H1 (cell line): Measurements from ENCODE around the gene FGF2. TPM values are rescaled to one million over a fixed set of nuclear protein-coding genes. Genes with fewer than 3 reads are reported as not detected.

Experiments used
- CTCF ChIA-PET: fragments of 300-600 bp; sonication (Branson Sonifier 250); formaldehyde crosslinking; loops from one replicate; lab custom pipeline; 2021; ENCODE audit not compliant: partially characterized antibody; lab: Charles Lee
- POLR2A ChIA-PET: fragments of 300-600 bp; sonication (Branson Sonifier 250); formaldehyde crosslinking; loops from one replicate; lab custom pipeline; 2021; ENCODE audit warnings: inconsistent platforms; ENCODE audit not compliant: partially characterized antibody; lab: Charles Lee
- DNase-seq, 2 experiments: peaks; one replicate each; pipeline versions ENCODE4 v3.0.0 to v3.0.0-alpha.2; 2010 to 2022; ENCODE audit warnings: low spot score in 2 of 2, low read depth in 1 of 2, mixed read lengths in 1 of 2
- FAIRE-seq: peaks from 2 replicates; lab custom pipeline; 2011; peaks lifted over from hg19 to GRCh38; lab: Jason Lieb, UNC
- H2AFZ ChIP-seq: 2 replicates; pipeline ENCODE4 v1.8.1; 2012; ENCODE audit warnings: low read length, inconsistent platforms
- H2AK5ac ChIP-seq: 2 replicates; pipeline ENCODE4 v1.6.1; 2013; ENCODE audit warnings: low read depth, low read length
- H2BK120ac ChIP-seq: replicated peaks from 2 replicates; pipeline ENCODE3; 2013; ENCODE audit warnings: low read depth, low read length, inconsistent platforms
- H2BK12ac ChIP-seq: 2 replicates; pipeline ENCODE4 v1.6.1; 2013; ENCODE audit warnings: low read depth, low read length
- H2BK15ac ChIP-seq: 2 replicates; pipeline ENCODE4 v1.6.1; 2013; ENCODE audit warnings: low read length
- H2BK20ac ChIP-seq: 2 replicates; pipeline ENCODE4 v1.6.1; 2013; ENCODE audit warnings: low read length
- H2BK5ac ChIP-seq: 2 replicates; pipeline ENCODE4 v1.6.1; 2013; ENCODE audit warnings: low read depth, low read length
- H3K14ac ChIP-seq: 2 replicates; pipeline ENCODE4 v1.6.1; 2013; ENCODE audit warnings: inconsistent platforms; ENCODE audit not compliant: insufficient read length
- H3K18ac ChIP-seq: 2 replicates; pipeline ENCODE4 v1.6.1; 2013; ENCODE audit warnings: low read length; ENCODE audit errors: extremely low read depth
- H3K23ac ChIP-seq: 2 replicates; pipeline ENCODE4 v1.6.1; 2013; ENCODE audit warnings: inconsistent platforms; ENCODE audit not compliant: insufficient read length
- H3K23me2 ChIP-seq: 2 replicates; pipeline ENCODE4 v1.6.1; 2013; ENCODE audit warnings: low read depth, low read length
- H3K27ac ChIP-seq: 2 replicates; pipeline ENCODE4 v1.6.1; 2011; ENCODE audit warnings: low read depth, low read length, inconsistent platforms
- H3K27me3 ChIP-seq, 4 experiments: replicated peaks in 1 of 4; 1 replicate in 1 of 4; 2 replicates in 3 of 4; pipeline versions ENCODE4 v1.6.1 to v1.8.1; 2011 to 2013; ENCODE audit warnings: low read length in 3 of 4, mild to moderate bottlenecking in 3 of 4, inconsistent platforms in 2 of 4, mixed read lengths in 2 of 4, moderate library complexity in 1 of 4; ENCODE audit not compliant: control insufficient read depth in 3 of 4, insufficient read depth in 3 of 4; ENCODE audit errors: extremely low read depth in 1 of 4
- H3K36me3 ChIP-seq, 4 experiments: 2 replicates each; pipeline versions ENCODE4 v1.6.1 to v1.8.1; 2011 to 2013; ENCODE audit warnings: mild to moderate bottlenecking in 4 of 4, low read length in 3 of 4, moderate library complexity in 2 of 4, control low read depth in 1 of 4, inconsistent platforms in 1 of 4; ENCODE audit not compliant: insufficient read depth in 4 of 4, control insufficient read depth in 2 of 4
- H3K4ac ChIP-seq: replicated peaks from 2 replicates; pipeline ENCODE3; 2013; ENCODE audit warnings: low read length, low read depth, mixed read lengths, inconsistent platforms; ENCODE audit not compliant: insufficient read length
- H3K4me1 ChIP-seq, 4 experiments: replicated peaks in 1 of 4; 1 replicate in 1 of 4; 2 replicates in 3 of 4; pipeline versions ENCODE4 v1.6.1 to v1.8.1; 2011 to 2013; ENCODE audit warnings: low read length in 3 of 4, inconsistent platforms in 2 of 4, mixed read lengths in 1 of 4; ENCODE audit not compliant: insufficient read depth in 4 of 4, control insufficient read depth in 3 of 4
- H3K4me2 ChIP-seq, 2 experiments: 2 replicates each; pipeline versions ENCODE4 v1.6.1 to v1.8.1; 2011 to 2013; ENCODE audit warnings: low read depth in 2 of 2, low read length in 2 of 2, control low read depth in 1 of 2, inconsistent platforms in 1 of 2, mild to moderate bottlenecking in 1 of 2; ENCODE audit not compliant: insufficient read depth in 1 of 2
- H3K4me3 ChIP-seq, 4 experiments: fragments of 200-600, 300-600 bp in 1 of 4; sonication (generic), shearing (Covaris generic), sonication (Bioruptor Twin) in 1 of 4; 2 replicates each; pipeline versions ENCODE4 v1.5.1 to v1.8.1; 2011 to 2016; ENCODE audit warnings: low read length in 4 of 4, low read depth in 3 of 4, control low read depth in 2 of 4, inconsistent platforms in 2 of 4, mild to moderate bottlenecking in 2 of 4, mixed read lengths in 1 of 4, moderate library complexity in 1 of 4; ENCODE audit not compliant: insufficient read depth in 2 of 4; ENCODE audit errors: extremely low read depth in 1 of 4
- H3K56ac ChIP-seq: replicated peaks from 2 replicates; pipeline ENCODE3; 2013; ENCODE audit warnings: low read depth, mild to moderate bottlenecking, mixed read lengths, low read length, inconsistent platforms; ENCODE audit not compliant: insufficient read length
- H3K79me1 ChIP-seq: 2 replicates; pipeline ENCODE4 v1.6.1; 2013; ENCODE audit warnings: low read depth, low read length, control low read depth
- H3K79me2 ChIP-seq, 2 experiments: 2 replicates each; pipeline versions ENCODE4 v1.6.1 to v1.8.1; 2012 to 2013; ENCODE audit warnings: low read length in 2 of 2, mild to moderate bottlenecking in 2 of 2, inconsistent platforms in 1 of 2; ENCODE audit not compliant: insufficient read depth in 2 of 2, control insufficient read depth in 1 of 2
- H3K9ac ChIP-seq, 4 experiments: replicated peaks in 1 of 4; 1 replicate in 1 of 4; 2 replicates in 3 of 4; pipeline versions ENCODE4 v1.6.1 to v1.8.1; 2011 to 2013; ENCODE audit warnings: low read depth in 3 of 4, low read length in 3 of 4, control low read depth in 2 of 4, mild to moderate bottlenecking in 2 of 4, moderate library complexity in 2 of 4, inconsistent platforms in 1 of 4; ENCODE audit errors: extremely low read depth in 1 of 4
- H3K9me3 ChIP-seq, 2 experiments: 2 replicates each; pipeline versions ENCODE4 v1.6.1 to v1.8.1; 2012 to 2013; ENCODE audit warnings: mild to moderate bottlenecking in 2 of 2, moderate library complexity in 2 of 2, control low read depth in 1 of 2, inconsistent platforms in 1 of 2, low read depth in 1 of 2, low read length in 1 of 2, mixed read lengths in 1 of 2; ENCODE audit not compliant: insufficient read depth in 2 of 2
- H4K20me1 ChIP-seq, 2 experiments: replicated peaks in 1 of 2; 2 replicates each; pipeline versions ENCODE3 to v1.8.1; 2011 to 2013; ENCODE audit warnings: inconsistent platforms in 2 of 2, low read length in 2 of 2, mild to moderate bottlenecking in 1 of 2; ENCODE audit not compliant: insufficient read depth in 2 of 2, control insufficient read depth in 1 of 2
- H4K5ac ChIP-seq: 2 replicates; pipeline ENCODE4 v1.6.1; 2013; ENCODE audit warnings: low read length, low read depth, mixed read lengths, inconsistent platforms; ENCODE audit not compliant: insufficient read length
- H4K8ac ChIP-seq: 2 replicates; pipeline ENCODE4 v1.8.0; 2013; ENCODE audit warnings: mild to moderate bottlenecking, moderate library complexity, low read length, inconsistent platforms; ENCODE audit not compliant: insufficient read depth; ENCODE audit errors: extremely low read depth
- H4K91ac ChIP-seq: replicated peaks from 2 replicates; pipeline ENCODE3; 2013; ENCODE audit warnings: low read length, mixed read lengths, inconsistent platforms; ENCODE audit not compliant: insufficient read length
- CBX5 ChIP-seq: fragments of 300-800, 300-1000 bp; sonication (generic); IDR thresholded peaks from 2 replicates; pipeline ENCODE4 v1.7.1; 2016; ENCODE audit warnings: antibody characterized with exemption, low read length, low read depth
- CEBPB ChIP-seq: IDR thresholded peaks from 2 replicates; pipeline ENCODE4 v1.6.1; 2012; ENCODE audit warnings: low read depth, low read length
- JUN ChIP-seq: IDR thresholded peaks from 2 replicates; pipeline ENCODE4 v1.6.1; 2011; ENCODE audit warnings: low read depth, mild to moderate bottlenecking, improper control_type of control experiment, low read length
- JUND ChIP-seq: IDR thresholded peaks from 2 replicates; pipeline ENCODE4 v1.6.1; 2011; ENCODE audit warnings: mild to moderate bottlenecking, improper control_type of control experiment, low read length
- RAD21 ChIP-seq, 2 experiments: IDR thresholded peaks in 1 of 2; conservative IDR thresholded peaks in 1 of 2; 2 replicates each; pipeline ENCODE4 v1.6.1; 2011; ENCODE audit warnings: low read depth in 2 of 2, low read length in 2 of 2, improper control_type of control experiment in 1 of 2, inconsistent platforms in 1 of 2, mild to moderate bottlenecking in 1 of 2, moderate library complexity in 1 of 2
- SP4 ChIP-seq: IDR thresholded peaks from 2 replicates; pipeline ENCODE4 v1.6.1; 2012; ENCODE audit warnings: low read length, inconsistent platforms
- TAF1 ChIP-seq: IDR thresholded peaks from 2 replicates; pipeline ENCODE4 v1.6.1; 2011; ENCODE audit warnings: mild to moderate bottlenecking, low read depth, low read length
- TAF7 ChIP-seq: optimal IDR thresholded peaks from 2 replicates; pipeline ENCODE3; 2011; ENCODE audit warnings: low read depth, mild to moderate bottlenecking, inconsistent platforms, low read length, moderate library complexity, borderline replicate concordance
- WGBS, 2 experiments: shearing (Covaris generic) in 1 of 2; methylation state at CpG; one replicate each; pipeline versions ENCODE4 v1.1.6 to v1.1.7; 2013 to 2015; ENCODE audit warnings: low lambda C conversion rate in 2 of 2, mixed read lengths in 2 of 2, inconsistent platforms in 1 of 2, low coverage in 1 of 2, missing lambda C conversion rate in 1 of 2; ENCODE audit not compliant: insufficient replicate concordance in 2 of 2, insufficient coverage in 1 of 2, insufficient read length in 1 of 2; ENCODE audit errors: extremely low coverage in 1 of 2, missing lambda C conversion rate in 1 of 2; 5-methylcytosine and 5-hydroxymethylcytosine counted together
- polyA plus RNA-seq, 7 experiments: library from polyadenylated mRNA; depleted of rRNA in 3 of 7; stranded (reverse) in 5 of 7; unstranded in 2 of 7; fragments of >200 nt in 5 of 7; fragments of 200-250 nt in 2 of 7; gene quantifications; 1 replicate in 5 of 7; 2 replicates in 1 of 7; 4 replicates in 1 of 7; pipeline versions ENCODE4 v1.2.1 to v1.2.3, GENCODE V29; 2011 to 2013; ENCODE audit warnings: missing spikeins in 2 of 7, mixed read lengths in 2 of 7
- total RNA-seq: library from RNA; stranded (reverse); fragmentation: NEBNext Ultra II Directional; extraction: Animal tissue kit (Norgen Biotek cat#: 25700); gene quantifications from 2 replicates; pipeline ENCODE4 v1.2.1, GENCODE V29; 2021
- TF ChIP-seq, protein P1 (sequence below): IDR thresholded peaks from 2 replicates; pipeline ENCODE4 v1.6.1; 2011; ENCODE audit warnings: low read depth, mild to moderate bottlenecking, low read length; ENCODE audit not compliant: insufficient read depth

FGF2 gene
- total and polyA plus RNA-seq, 2 of the 8 experiments (the other 6 are each of a cell fraction or from before 2014, with no cell fraction given): 23.4 to 145 TPM

DNA sequence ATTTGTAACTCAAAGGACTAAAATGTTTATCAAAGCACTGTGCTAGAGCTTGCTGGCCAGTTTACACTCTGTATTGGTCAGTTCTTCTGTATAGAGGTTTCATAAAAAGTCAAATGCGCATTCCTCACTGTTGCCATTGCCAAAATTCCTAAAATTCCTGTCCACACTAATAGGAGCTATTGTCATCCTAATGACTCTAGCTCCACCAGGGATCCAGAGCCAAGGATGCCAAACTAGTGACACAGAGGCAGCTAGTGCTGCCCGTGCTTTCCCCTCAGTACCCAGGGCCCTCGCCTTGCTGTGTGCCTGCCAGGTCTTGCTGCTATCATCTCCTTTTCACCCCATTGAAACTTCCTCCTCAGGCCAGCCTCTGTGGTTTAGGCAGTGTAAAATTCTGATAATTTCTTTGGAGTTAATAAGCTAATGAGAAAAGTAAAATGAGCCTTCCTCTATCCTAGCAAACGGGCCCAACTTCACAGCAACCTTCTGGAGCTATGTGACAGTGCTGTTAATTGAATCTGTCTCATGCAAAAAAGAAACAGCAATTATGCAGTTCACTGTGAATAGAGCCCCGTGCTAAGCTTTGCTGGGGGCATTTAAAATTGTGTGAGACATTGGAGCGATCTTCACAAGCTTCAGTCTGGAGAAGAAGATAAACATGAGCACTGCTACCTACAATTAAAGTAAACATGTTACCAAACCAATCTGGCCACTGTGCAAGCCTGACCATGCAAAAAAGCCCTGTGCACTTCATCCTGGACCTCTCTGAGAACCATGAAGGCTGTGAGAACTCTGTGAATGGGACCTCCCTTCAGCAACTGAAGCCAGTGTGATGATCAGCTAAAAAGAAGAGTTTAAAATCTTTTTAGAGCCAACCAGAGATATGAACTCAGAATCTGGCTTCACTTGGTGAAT, 43.1 kb upstream of the FGF2 start:
- ChIA-PET POLR2A (interaction anchor here (0.7 to 5.0 kb wide), 22 partner anchors 9 to 760 kb away, joined by 3 to 79 read pairs (median 6); partner anchors contain the start of genes BBS12 and FGF2), CTCF (interaction anchor here (0.8 to 2.1 kb wide), 11 partner anchors 10 to 62 kb away, joined by 3 to 19 read pairs (median 3); no protein-coding TSS in a partner anchor)
- Histone ChIP-seq H3K79me1 (no peaks in the 10 kb centered on the region), H2BK12ac (peak overlapping the region; percentile 93), H2AK5ac (no peak overlapping the region; the same call in 1 of the 2 replicates), H3K36me3 (no peaks in the 10 kb centered on the region; a peak in 1 of 8 replicates), H2BK120ac (peak overlapping the region; percentile 97), H2BK5ac (peak overlapping the region; percentile 97), H3K4me2 (peak overlapping the region; percentile 48 to 56), H3K4me3 (peak overlapping the region in 1 of 4 experiments; percentile 16; a peak in 1 of 8 replicates), H3K23ac (no peak overlapping the region), H2AFZ (no peak overlapping the region), H3K23me2 (no peaks in the 10 kb centered on the region), H3K18ac (peak overlapping the region; percentile 96), H3K27ac (peak overlapping the region; percentile 84), H3K9me3 (no peaks in the 10 kb centered on the region; a peak in 2 of 4 replicates), H2BK15ac (no peak overlapping the region), H3K56ac (peak overlapping the region; percentile 81), H2BK20ac (peak overlapping the region; percentile 91), H4K5ac (peak overlapping the region; percentile 84), H3K14ac (no peak overlapping the region), H4K91ac (peak overlapping the region; percentile 88), H3K9ac (peak overlapping the region in 3 of 4 experiments; percentile 5 to 43 (median 33); a peak in 3 of 7 replicates), H4K8ac (no peak overlapping the region), H3K79me2 (no peaks in the 10 kb centered on the region), H4K20me1 (no peaks in the 10 kb centered on the region), H3K4me1 (peaks cover 7 to 26% (median 16%) of the 10 kb centered on the region in 4 experiments), H3K4ac (peak overlapping the region; percentile 73), H3K27me3 (no peaks in the 10 kb centered on the region)
- FAIRE-seq: peak; percentile 93
- 5% methylated on average over 6 of the region's 6 CpGs; no CpG with 5 or more reads in 1 of the 2 experiments for WGBS, 2 experiments
- peak; percentile 72 to 95 for DNase-seq
- TF ChIP-seq JUN: peak; percentile 94
- TF ChIP-seq JUND: peak; percentile 97
- TF ChIP-seq RAD21 (IDR thresholded peaks at IDR 0.05 in 1 of 2, conservative IDR thresholded peaks at IDR 0.05 in 1 of 2; ENCODE audit: low read depth in 2 of 2, low read length in 2 of 2): peak in 1 of 2 experiments; percentile 22; a peak in 1 of 4 replicates
- no peak for TF ChIP-seq CBX5
- TF ChIP-seq TAF1: peak; percentile 86
- peak; percentile 82 for TF ChIP-seq TAF7
- TF ChIP-seq SP4: peak; percentile 39; the same call in 1 of the 2 replicates
- 0 out of 2 replicates have a peak, but pooled peaks have one; percentile 11 for TF ChIP-seq CEBPB
- TF ChIP-seq, protein P1, sequence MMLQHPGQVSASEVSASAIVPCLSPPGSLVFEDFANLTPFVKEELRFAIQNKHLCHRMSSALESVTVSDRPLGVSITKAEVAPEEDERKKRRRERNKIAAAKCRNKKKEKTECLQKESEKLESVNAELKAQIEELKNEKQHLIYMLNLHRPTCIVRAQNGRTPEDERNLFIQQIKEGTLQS: no peak
